ENCODE data around the gene CAPZB.

The CAPZB gene

DNA sequence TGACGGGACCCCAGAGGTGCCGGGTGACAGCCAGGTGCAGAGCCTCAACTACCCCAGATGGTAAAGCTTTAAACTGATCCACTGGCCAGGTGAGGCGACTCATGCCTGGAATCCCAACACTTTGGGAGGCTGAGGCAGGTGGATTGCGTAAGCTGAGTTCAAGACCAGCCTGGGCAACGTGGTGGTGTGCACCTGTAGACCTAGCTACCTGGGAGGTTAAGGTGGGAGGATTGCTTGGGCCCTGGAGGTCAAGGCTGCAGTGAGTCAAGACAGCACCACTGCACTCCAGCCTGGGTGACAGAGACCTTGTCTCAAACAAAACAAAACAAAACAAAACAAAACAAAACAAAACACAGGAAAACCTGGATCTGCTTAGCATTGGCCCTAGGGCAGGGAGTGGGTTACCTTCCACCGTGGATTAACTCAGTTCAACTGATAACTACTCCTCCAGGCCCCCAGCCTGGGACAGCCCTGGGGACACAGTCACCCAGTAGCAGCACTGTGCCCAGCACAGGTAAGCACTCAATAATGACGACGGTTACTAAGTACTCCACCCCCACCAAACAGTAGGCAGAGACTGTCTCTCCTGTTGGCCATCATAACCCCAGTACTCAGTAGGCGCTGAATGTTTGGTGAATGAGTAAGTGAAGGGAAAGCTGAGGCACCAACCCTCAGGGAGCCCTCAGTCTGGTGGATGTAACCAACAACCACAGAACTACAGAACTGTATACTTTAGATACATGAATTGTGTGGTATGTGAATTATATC lies 151.6 kb downstream of the CAPZB start:
- Mint-ChIP-seq H3K4me1 (peaks cover 27% of the 10 kb centered on the region), H3K9me3 (no peaks in the 10 kb centered on the region), H3K4me3 (no peak overlapping the region), H3K27ac (peak overlapping the region in 1 of 2 donors; percentile 54), H3K27me3 (no peaks in the 10 kb centered on the region)
- no peak for DNase-seq
- no peak for ATAC-seq

DNA sequence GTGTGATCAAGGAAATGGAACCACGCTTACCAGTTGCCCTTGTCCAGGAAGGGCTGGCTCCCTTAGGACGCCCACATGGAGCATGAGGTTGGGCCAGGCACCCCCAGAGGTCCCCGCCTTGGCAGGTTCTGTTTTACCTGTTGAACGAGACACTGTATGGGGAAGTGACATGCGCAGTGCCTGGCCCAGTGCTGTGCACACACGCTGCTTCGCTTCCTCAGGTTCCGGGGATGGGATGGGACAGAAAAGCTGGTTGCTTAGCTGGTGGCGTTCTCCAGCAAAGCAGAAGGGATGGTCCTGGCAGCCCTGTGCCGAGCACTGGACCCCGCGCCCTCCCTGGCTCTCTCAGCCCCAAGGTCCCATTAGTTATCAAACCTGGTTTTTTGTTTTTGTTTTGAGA lies 152.5 kb downstream of the CAPZB start:
- H3K27me3 Mint-ChIP-seq = no peaks in the 10 kb centered on the region
- H3K4me1 Mint-ChIP-seq = peaks cover 21% of the 10 kb centered on the region
- peak overlapping the region in 1 of 2 donors; percentile 71 for H3K27ac Mint-ChIP-seq

GRCh38 chr1:19331262-19331878 lies 154.0 kb downstream of the CAPZB start:
- Mint-ChIP-seq H3K9me3 (no peaks in the 10 kb centered on the region), H3K4me3 (no peak overlapping the region), H3K27me3 (no peaks in the 10 kb centered on the region), H3K27ac (peak overlapping the region in 1 of 2 donors; percentile 42), H3K4me1 (peaks cover 7% of the 10 kb centered on the region)
- ATAC-seq = no peak
- DNase-seq = no peak

More for the DNA sequence above, 152.5 kb downstream of the CAPZB start:
- no peak overlapping the region for H3K4me3 Mint-ChIP-seq
- no peak for DNase-seq
- no peak for ATAC-seq
- H3K9me3 Mint-ChIP-seq = no peaks in the 10 kb centered on the region

DNA sequence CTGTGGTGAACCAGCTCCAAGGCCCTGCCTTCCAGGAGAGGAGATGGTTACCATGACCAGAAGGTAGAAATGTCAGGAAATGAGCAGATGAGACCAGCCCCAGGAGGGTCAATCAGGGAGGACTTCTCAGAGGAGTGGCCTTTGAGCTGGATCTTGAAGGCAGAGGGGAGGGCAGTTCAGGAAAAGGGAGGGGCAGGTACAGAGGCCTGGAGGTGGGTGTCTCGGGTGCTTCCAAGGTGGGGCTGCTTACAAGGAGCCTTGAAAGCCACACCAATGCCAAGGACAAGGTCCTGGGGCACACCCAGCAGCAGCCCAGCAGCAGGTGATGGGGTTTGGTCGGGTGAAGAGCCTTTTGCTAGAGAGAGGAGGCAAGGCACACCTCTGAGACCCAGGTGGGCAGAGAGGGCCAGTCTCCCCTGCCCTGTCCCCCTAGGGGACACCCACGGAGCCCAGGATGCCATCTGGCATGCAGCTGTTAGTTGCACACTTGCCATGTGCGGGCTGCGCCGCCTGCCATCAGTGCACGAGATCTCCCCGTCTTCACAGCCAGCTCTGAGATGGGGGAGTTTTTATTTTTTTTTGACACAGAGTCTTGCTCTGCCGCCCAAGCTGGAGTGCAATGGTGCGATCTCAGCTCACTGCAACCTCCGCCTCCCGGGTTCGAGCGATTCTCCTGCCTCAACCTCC lies 154.7 kb downstream of the CAPZB start:
- ATAC-seq (no peak), DNase-seq (no peak)
- Mint-ChIP-seq H3K9me3 (no peaks in the 10 kb centered on the region), H3K27me3 (no peaks in the 10 kb centered on the region), H3K4me3 (no peak overlapping the region), H3K4me1 (no peaks in the 10 kb centered on the region), H3K27ac (peak overlapping the region in 1 of 2 donors; percentile 71)

DNA sequence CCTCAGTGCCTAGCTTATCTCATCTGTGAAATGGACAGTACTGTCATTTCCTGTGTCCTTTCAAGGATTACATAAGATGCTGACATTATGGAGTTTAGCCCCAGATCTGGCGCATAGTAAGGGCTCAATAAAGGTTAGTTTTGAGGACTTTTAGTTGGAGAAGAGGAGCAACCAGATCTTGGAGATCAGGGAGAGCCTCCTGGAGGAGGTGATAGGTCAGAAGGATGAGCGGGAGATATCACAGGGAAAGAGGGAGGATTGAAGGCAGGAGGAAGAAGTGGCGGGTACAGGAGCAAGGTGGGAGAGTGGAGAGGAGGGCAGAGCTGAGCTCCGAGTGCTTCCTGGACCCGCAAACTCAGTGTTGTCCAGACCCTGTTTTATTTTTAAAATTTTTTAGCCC lies 155.7 kb downstream of the CAPZB start:
- Mint-ChIP-seq H3K4me1 (no peaks in the 10 kb centered on the region), H3K9me3 (no peaks in the 10 kb centered on the region), H3K4me3 (no peak overlapping the region), H3K27ac (peak overlapping the region in 1 of 2 donors; percentile 59), H3K27me3 (no peaks in the 10 kb centered on the region)
- ATAC-seq = no peak
- no peak for DNase-seq

DNA sequence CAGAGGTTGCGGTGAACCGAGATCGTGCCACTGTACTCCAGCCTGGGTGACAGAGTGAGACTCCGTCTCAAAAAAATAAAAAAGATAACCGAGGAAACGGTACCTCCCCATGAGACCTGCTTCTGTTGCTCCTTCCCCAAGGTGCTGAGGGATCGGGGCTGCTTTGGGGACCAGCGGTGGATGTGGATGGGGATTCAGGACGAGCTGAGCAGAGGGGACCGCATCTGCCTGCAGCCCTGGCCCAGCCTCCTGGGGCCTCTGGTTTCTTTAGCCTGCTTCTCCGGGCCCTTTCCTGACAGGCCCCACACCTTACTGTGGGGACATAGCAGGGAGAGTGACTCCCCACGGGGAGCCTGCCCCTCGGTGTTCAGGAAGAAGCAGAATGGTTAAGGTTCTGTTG lies 156.2 kb downstream of the CAPZB start:
- no peak for ATAC-seq
- Mint-ChIP-seq H3K4me1 (no peaks in the 10 kb centered on the region), H3K4me3 (no peak overlapping the region), H3K27me3 (no peaks in the 10 kb centered on the region), H3K9me3 (no peaks in the 10 kb centered on the region), H3K27ac (no peak overlapping the region)
- no peak for DNase-seq

- ATAC-seq = no peak
- Mint-ChIP-seq H3K4me3 (no peak overlapping the region), H3K4me1 (no peaks in the 10 kb centered on the region)
Observed at GRCh38 chr1:19328486-19328885, 156.9 kb downstream of the CAPZB start.

GRCh38 chr1:19327736-19328135 lies 157.6 kb downstream of the CAPZB start:
- Mint-ChIP-seq H3K27me3 (no peaks in the 10 kb centered on the region), H3K27ac (peak overlapping the region in 1 of 2 donors; percentile 90), H3K4me3 (no peak overlapping the region), H3K4me1 (no peaks in the 10 kb centered on the region), H3K9me3 (no peaks in the 10 kb centered on the region)
- DNase-seq (no peak), ATAC-seq (no peak)

More at GRCh38 chr1:19328486-19328885, 156.9 kb downstream of the CAPZB start:
- no peaks in the 10 kb centered on the region for H3K9me3 Mint-ChIP-seq
- no peak for DNase-seq
- H3K27ac Mint-ChIP-seq = peak overlapping the region in 1 of 2 donors; percentile 76
- no peaks in the 10 kb centered on the region for H3K27me3 Mint-ChIP-seq

- Mint-ChIP-seq H3K4me1 (no peaks in the 10 kb centered on the region), H3K9me3 (no peaks in the 10 kb centered on the region), H3K27ac (no peak overlapping the region), H3K4me3 (no peak overlapping the region), H3K27me3 (no peaks in the 10 kb centered on the region)
- ATAC-seq = no peak
- DNase-seq = no peak
Observed at GRCh38 chr1:19327301-19327700, 158.0 kb downstream of the CAPZB start.

DNA sequence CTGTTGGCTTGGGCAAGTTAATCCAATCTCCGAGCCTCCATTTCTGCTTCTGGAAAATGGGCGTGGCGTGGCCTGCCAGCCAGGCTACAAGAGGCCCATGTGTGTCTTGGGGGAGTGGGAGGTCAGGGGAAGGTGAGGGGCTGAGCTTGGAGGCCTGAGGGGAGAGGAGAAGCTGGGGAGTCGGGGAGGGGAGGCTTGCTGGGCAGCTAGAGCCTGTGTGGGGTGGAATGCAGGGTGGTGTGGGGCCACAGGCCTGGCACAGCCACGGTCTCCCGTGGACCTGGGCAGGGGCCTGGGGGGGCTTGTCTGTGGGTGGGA lies 158.6 kb downstream of the CAPZB start:
- Mint-ChIP-seq H3K27me3 (no peaks in the 10 kb centered on the region), H3K9me3 (no peaks in the 10 kb centered on the region), H3K4me1 (no peaks in the 10 kb centered on the region), H3K27ac (peak overlapping the region in 1 of 2 donors; percentile 5), H3K4me3 (no peak overlapping the region)
- DNase-seq (no peak), ATAC-seq (no peak)

DNA sequence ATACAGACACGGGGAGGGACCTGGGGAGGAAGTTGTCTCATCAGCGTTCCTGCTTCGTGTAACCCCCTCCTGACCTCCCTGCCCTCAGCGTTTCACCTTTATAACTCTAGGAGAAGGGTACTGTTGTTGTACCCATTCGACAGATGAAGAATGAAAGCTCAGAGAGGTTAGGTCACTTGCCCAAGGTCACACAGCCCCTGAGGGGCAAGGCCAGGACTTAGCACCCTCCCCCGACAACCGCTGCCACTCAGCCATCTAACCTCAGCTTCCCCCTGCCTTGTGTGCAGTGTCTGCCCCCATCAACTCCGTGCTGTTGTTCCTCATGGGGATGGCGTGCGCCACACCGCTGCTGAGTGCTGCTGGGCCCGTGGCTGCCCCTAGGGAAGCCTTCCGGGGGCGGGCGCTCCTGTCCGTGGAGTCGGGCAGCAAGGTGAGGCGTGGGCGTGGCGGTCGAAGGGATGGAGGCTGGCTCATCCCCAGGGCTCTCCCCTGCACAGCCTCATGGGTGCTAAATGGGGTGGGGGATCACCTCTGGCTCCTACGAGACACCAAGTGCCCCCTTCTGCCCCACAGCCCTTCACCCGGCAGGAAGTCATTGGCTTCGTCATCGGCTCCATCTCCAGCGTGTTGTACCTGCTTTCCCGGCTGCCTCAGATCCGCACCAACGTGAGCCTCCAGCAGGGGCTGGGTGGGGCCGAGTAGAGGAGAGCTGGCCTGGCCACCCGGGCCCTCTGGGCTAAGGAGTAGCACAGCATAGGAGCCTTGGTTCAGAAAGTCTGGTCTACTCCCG lies 159.2 kb downstream of the CAPZB start:
- Mint-ChIP-seq H3K4me3 (no peak overlapping the region), H3K9me3 (no peaks in the 10 kb centered on the region), H3K27ac (peak overlapping the region in 1 of 2 donors; percentile 5), H3K27me3 (no peaks in the 10 kb centered on the region), H3K4me1 (no peaks in the 10 kb centered on the region)
- no peak for DNase-seq
- ATAC-seq = no peak

DNA sequence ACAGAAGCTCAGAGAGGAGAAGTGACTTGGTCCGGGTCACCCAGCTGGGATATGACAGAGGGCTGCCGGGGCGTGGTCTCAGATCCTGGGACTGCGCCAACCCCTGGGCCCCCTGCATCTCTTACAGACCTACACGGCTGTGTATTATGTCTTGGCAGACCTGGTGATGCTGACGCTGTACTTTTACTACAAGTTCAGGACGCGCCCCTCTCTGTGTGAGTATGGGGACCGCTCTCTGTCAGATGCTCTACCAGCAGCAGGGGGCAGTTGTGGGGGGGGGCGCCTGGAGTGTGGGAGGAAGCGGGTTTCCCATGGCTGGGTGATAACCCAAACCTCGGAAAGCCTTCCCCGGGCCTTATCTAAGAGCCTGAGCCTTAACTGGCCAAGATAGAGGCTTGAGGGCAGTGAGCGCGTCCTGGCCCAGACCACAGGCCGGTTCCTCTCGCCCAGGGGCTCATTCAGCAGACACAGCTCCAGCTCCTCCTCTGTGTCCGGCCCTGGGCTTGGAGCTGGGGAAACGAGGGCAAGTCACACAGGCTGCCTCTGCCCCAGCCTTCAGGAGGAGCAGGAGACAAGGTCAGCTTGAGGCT lies 159.9 kb downstream of the CAPZB start:
- no peak overlapping the region for H3K27ac Mint-ChIP-seq
- H3K27me3 Mint-ChIP-seq = no peaks in the 10 kb centered on the region
- no peaks in the 10 kb centered on the region for H3K9me3 Mint-ChIP-seq
- H3K4me1 Mint-ChIP-seq = no peaks in the 10 kb centered on the region
- no peak for ATAC-seq
- no peak for DNase-seq
- H3K4me3 Mint-ChIP-seq = no peak overlapping the region

- H3K4me1 Mint-ChIP-seq = no peaks in the 10 kb centered on the region
- H3K4me3 Mint-ChIP-seq = no peak overlapping the region
- ATAC-seq (no peak), DNase-seq (no peak)
- no peak overlapping the region for H3K27ac Mint-ChIP-seq
- H3K9me3 Mint-ChIP-seq = no peaks in the 10 kb centered on the region
- no peaks in the 10 kb centered on the region for H3K27me3 Mint-ChIP-seq
Observed at GRCh38 chr1:19324665-19324990, 160.7 kb downstream of the CAPZB start.

- no peak for ATAC-seq
- Mint-ChIP-seq H3K4me1 (no peaks in the 10 kb centered on the region), H3K27me3 (no peaks in the 10 kb centered on the region), H3K9me3 (no peaks in the 10 kb centered on the region), H3K4me3 (no peak overlapping the region), H3K27ac (no peak overlapping the region)
- no peak for DNase-seq
Observed at GRCh38 chr1:19323987-19324664, 161.2 kb downstream of the CAPZB start.

- H3K27me3 Mint-ChIP-seq = no peaks in the 10 kb centered on the region
- no peak overlapping the region for H3K27ac Mint-ChIP-seq
- no peak overlapping the region for H3K4me3 Mint-ChIP-seq
- no peaks in the 10 kb centered on the region for H3K9me3 Mint-ChIP-seq
- H3K4me1 Mint-ChIP-seq = no peaks in the 10 kb centered on the region
- ATAC-seq = no peak
- DNase-seq = no peak
Observed at GRCh38 chr1:19322481-19322880, 162.9 kb downstream of the CAPZB start.
